Upper lobe of right lung (tissue), 1 donor: ENCODE data around the gene NPAS1. TPM values are rescaled to one million over a fixed set of nuclear protein-coding genes. Genes with fewer than 3 reads are reported as not detected.
A peak's percentile ranks its signal among the peaks of the same experiment; 100 is the strongest.

Experiments used
- ATAC-seq: fragments of 200-7000 bp; cut with Tn5 transposase; one replicate; pipeline ENCODE4 v1.9.1; 2020; ENCODE audit warnings: mild to moderate bottlenecking, moderate library complexity
- DNase-seq: peaks from one replicate; pipeline ENCODE4 v3.0.0-alpha.2; 2020
- H3K27ac ChIP-seq: fragments of 200-600 bp; one replicate; pipeline ENCODE4 v1.8.0; 2022
- H3K27me3 ChIP-seq: fragments of 200-600 bp; one replicate; pipeline ENCODE4 v1.8.0; 2022; ENCODE audit warnings: mild to moderate bottlenecking
- H3K36me3 ChIP-seq: fragments of 200-600 bp; one replicate; pipeline ENCODE4 v1.8.0; 2022
- H3K4me1 ChIP-seq: fragments of 200-600 bp; one replicate; pipeline ENCODE4 v1.8.0; 2022
- H3K4me3 ChIP-seq: fragments of 200-600 bp; one replicate; pipeline ENCODE4 v1.8.0; 2022; ENCODE audit warnings: mild to moderate bottlenecking
- H3K9me3 ChIP-seq: fragments of 200-600 bp; one replicate; pipeline ENCODE4 v1.8.0; 2022
- CTCF ChIP-seq: fragments of 200-600 bp; IDR thresholded peaks from one replicate; pipeline ENCODE4 v1.8.0; 2022; ENCODE audit warnings: antibody characterized with exemption
- intact Hi-C: fragments of 100-400 bp; cut with DNase I; formaldehyde crosslinking; loops from one replicate; pipeline ENCODE4 v1.11.0; 2022
- total RNA-seq: library from RNA; stranded (reverse); fragmentation: NEBNext Ultra II Directional; extraction: Animal tissue kit (Norgen Biotek cat#: 25700); gene quantifications from one replicate; pipeline ENCODE4 v1.2.1, GENCODE V29; 2021
- donor health status: DM: no; HTN: yes; CAD: no; lungs with severe emphysema.

Gene NPAS1
- total RNA-seq, 1 donor from 2014 or later = 1.3 TPM

- TF ChIP-seq CTCF = no peak
- H3K4me1 ChIP-seq = peaks cover 60% of the 10 kb centered on the region
- H3K27me3 ChIP-seq = no peaks in the 10 kb centered on the region
- H3K9me3 ChIP-seq = no peaks in the 10 kb centered on the region
- H3K36me3 ChIP-seq = no peaks in the 10 kb centered on the region
- no peak overlapping the region for H3K4me3 ChIP-seq
- DNase-seq (no peak), ATAC-seq (no peak)
- no peak overlapping the region for H3K27ac ChIP-seq
- intact Hi-C loops = no loop called here
Observed at GRCh38 chr19:46980761-46981160, 38.9 kb upstream of the NPAS1 start.

GRCh38 chr19:46981286-46981945, 38.2 kb upstream of the NPAS1 start:
- ATAC-seq (no peak), DNase-seq (no peak)
- Histone ChIP-seq H3K4me3 (no peak overlapping the region), H3K9me3 (no peaks in the 10 kb centered on the region), H3K27me3 (no peaks in the 10 kb centered on the region), H3K27ac (peak overlapping the region; percentile 0), H3K4me1 (peaks cover 54% of the 10 kb centered on the region), H3K36me3 (no peaks in the 10 kb centered on the region)
- no peak for TF ChIP-seq CTCF
- intact Hi-C loops = no loop called here

- ATAC-seq (no peak), DNase-seq (no peak)
- H3K36me3 ChIP-seq = peaks cover 4% of the 10 kb centered on the region
- no peak for TF ChIP-seq CTCF
- peaks cover 37% of the 10 kb centered on the region for H3K4me1 ChIP-seq
- no peak overlapping the region for H3K4me3 ChIP-seq
- no peak overlapping the region for H3K27ac ChIP-seq
- H3K9me3 ChIP-seq = no peaks in the 10 kb centered on the region
- intact Hi-C loops = no loop called here
- no peaks in the 10 kb centered on the region for H3K27me3 ChIP-seq
Observed at GRCh38 chr19:46983097-46983496, 36.5 kb upstream of the NPAS1 start.

GRCh38 chr19:46984077-46985010, 35.3 kb upstream of the NPAS1 start:
- ATAC-seq (peak; percentile 63), DNase-seq (no peak)
- intact Hi-C loops = no loop called here
- no peak for TF ChIP-seq CTCF
- Histone ChIP-seq H3K36me3 (peaks cover 16% of the 10 kb centered on the region), H3K27me3 (no peaks in the 10 kb centered on the region), H3K27ac (no peak overlapping the region), H3K4me3 (no peak overlapping the region), H3K9me3 (no peaks in the 10 kb centered on the region), H3K4me1 (peaks cover 36% of the 10 kb centered on the region)

GRCh38 chr19:46985542-46986415, 33.9 kb upstream of the NPAS1 start:
- Histone ChIP-seq H3K27me3 (no peaks in the 10 kb centered on the region), H3K36me3 (peaks cover 28% of the 10 kb centered on the region), H3K9me3 (no peaks in the 10 kb centered on the region), H3K4me1 (peaks cover 41% of the 10 kb centered on the region), H3K27ac (no peak overlapping the region), H3K4me3 (no peak overlapping the region)
- TF ChIP-seq CTCF = no peak
- ATAC-seq (no peak), DNase-seq (no peak)
- intact Hi-C loops = no loop called here
